HG03135 (cell line): ENCODE data around the gene TRMU.
"Not testable (repeated sequence)": the region's sequence is repeated elsewhere in the genome, so short reads cannot be mapped to it uniquely, and the experiment has no call there.

Experiments
- ATAC-seq: cut with Tn5 transposase; IDR thresholded peaks from one replicate; pipeline ENCODE4 v1.9.1; 2021; ENCODE audit warnings: mild to moderate bottlenecking, moderate library complexity; ENCODE audit not compliant: unreplicated experiment

Gene TRMU

GRCh38 chr22:46299101-46299500 lies 36.4 kb upstream of the TRMU start:
- no peak for ATAC-seq

- ATAC-seq, result no peak
Measured at GRCh38 chr22:46300491-46300890, 35.0 kb upstream of the TRMU start.

GRCh38 chr22:46303347-46303965 lies 32.1 kb upstream of the TRMU start:
- no peak for ATAC-seq

- no peak for ATAC-seq
Measured at GRCh38 chr22:46308283-46308988, 27.1 kb upstream of the TRMU start.

GRCh38 chr22:46309526-46310085 lies 25.9 kb upstream of the TRMU start:
- ATAC-seq, result no peak

GRCh38 chr22:46312056-46312455 lies 23.5 kb upstream of the TRMU start:
- ATAC-seq, result no peak

GRCh38 chr22:46312848-46313247 lies 22.7 kb upstream of the TRMU start:
- ATAC-seq, result not testable (repeated sequence)

GRCh38 chr22:46315976-46316375 lies 19.5 kb upstream of the TRMU start:
- ATAC-seq, result no peak

- ATAC-seq, result no peak
Measured at GRCh38 chr22:46317646-46318045, 17.9 kb upstream of the TRMU start.

- ATAC-seq, result no peak
Measured at GRCh38 chr22:46318576-46318975, 16.9 kb upstream of the TRMU start.

- ATAC-seq, result no peak
Measured at GRCh38 chr22:46319319-46319718, 16.2 kb upstream of the TRMU start.

GRCh38 chr22:46320166-46320710 lies 15.3 kb upstream of the TRMU start:
- ATAC-seq, result no peak

- no peak for ATAC-seq
Measured at GRCh38 chr22:46320716-46321386, 14.7 kb upstream of the TRMU start.

GRCh38 chr22:46322711-46323110 lies 12.8 kb upstream of the TRMU start:
- no peak for ATAC-seq

GRCh38 chr22:46323162-46323561 lies 12.4 kb upstream of the TRMU start:
- ATAC-seq, result no peak

- no peak for ATAC-seq
Measured at GRCh38 chr22:46326066-46326680, 9.3 kb upstream of the TRMU start.

GRCh38 chr22:46327691-46328465 lies 7.6 kb upstream of the TRMU start:
- no peak for ATAC-seq

GRCh38 chr22:46328797-46329196 lies 6.7 kb upstream of the TRMU start:
- ATAC-seq, result no peak

- no peak for ATAC-seq
Measured at GRCh38 chr22:46329616-46330015, 5.9 kb upstream of the TRMU start.

- ATAC-seq, result no peak
Measured at GRCh38 chr22:46330426-46330825, 5.1 kb upstream of the TRMU start.
